K562 (cell line): ENCODE results near the gene ACBD4. TPM values are rescaled to one million over a fixed set of nuclear protein-coding genes. Genes with fewer than 3 reads are reported as not detected.
A peak's percentile ranks its signal among the peaks of the same experiment; 100 is the strongest.

Source experiments
- BCOR ChIP-seq: fragments of 450-650 bp; IDR thresholded peaks from 2 replicates; pipeline ENCODE4 v1.6.1; 2016
- CBFA2T2 ChIP-seq: fragments of 450-650 bp; conservative IDR thresholded peaks from 2 replicates; pipeline ENCODE4 v1.6.1; 2017; ENCODE audit warnings: mild to moderate bottlenecking
- CEBPG ChIP-seq, 3 experiments: fragments of 200-800 bp in 1 of 3; sonication (Bioruptor generic) in 1 of 3; sonication (generic) in 1 of 3; formaldehyde crosslinking in 1 of 3; IDR thresholded peaks in 2 of 3; conservative IDR thresholded peaks in 1 of 3; 2 replicates each; pipeline versions ENCODE4 v1.6.1 to v1.8.0; 2016 to 2022; ENCODE audit warnings: missing compliant biosample characterization in 2 of 3, missing genetic modification characterization in 2 of 3, mild to moderate bottlenecking in 1 of 3, missing genetic modification reagents in 1 of 3
- EHMT2 ChIP-seq: fragments of 450-650 bp; IDR thresholded peaks from 2 replicates; pipeline ENCODE4 v1.6.1; 2018; ENCODE audit warnings: antibody characterized with exemption
- GATAD2A ChIP-seq: fragments of 450-650 bp; IDR thresholded peaks from 2 replicates; pipeline ENCODE4 v1.6.1; 2017
- NCOA1 ChIP-seq: fragments of 450-650 bp; IDR thresholded peaks from 2 replicates; pipeline ENCODE4 v1.6.1; 2016; ENCODE audit warnings: low read depth
- NEUROD1 ChIP-seq: fragments of 150-350 bp; IDR thresholded peaks from 2 replicates; pipeline ENCODE4 v1.6.1; 2014; ENCODE audit warnings: borderline replicate concordance, low read length, low read depth; ENCODE audit not compliant: partially characterized antibody
- PML ChIP-seq: IDR thresholded peaks from 2 replicates; pipeline ENCODE4 v1.6.1; 2012; ENCODE audit warnings: low read length, inconsistent platforms
- RAD51 ChIP-seq: fragments of 450-650 bp; IDR thresholded peaks from 2 replicates; pipeline ENCODE4 v1.7.1; 2016; ENCODE audit warnings: low read depth, mild to moderate bottlenecking, borderline replicate concordance
- RBM25 ChIP-seq: fragments of 200-400 bp; formaldehyde crosslinking; IDR thresholded peaks from 2 replicates; pipeline ENCODE4 v1.6.1; 2018; ENCODE audit warnings: low read length, low read depth, moderate library complexity; ENCODE audit not compliant: severe bottlenecking
- RUNX1 ChIP-seq: sonication (generic); IDR thresholded peaks from 2 replicates; pipeline ENCODE4 v1.6.1; 2016; ENCODE audit warnings: antibody characterized with exemption, low read depth
- ZNF140 ChIP-seq: fragments of 250-450 bp; sonication (Bioruptor Pico); IDR thresholded peaks from 2 replicates; pipeline ENCODE4 v1.8.0; 2021; ENCODE audit warnings: moderate library complexity, mild to moderate bottlenecking, inconsistent platforms
- ZNF384 ChIP-seq: IDR thresholded peaks from 2 replicates; pipeline ENCODE4 v1.6.1; 2012; ENCODE audit warnings: low read depth, low read length, improper control_type of control experiment
- polyA plus RNA-seq, 8 experiments: library from polyadenylated mRNA; depleted of rRNA in 4 of 8; stranded (reverse) in 5 of 8; unstranded in 3 of 8; fragments of >200 nt; fragmentation: Nextera tagmentation in 2 of 8; fragmentation: Illumina TruSeq in 1 of 8; extraction: Ambion mirVana in 2 of 8; extraction: Trizol in 1 of 8; gene quantifications; 2 replicates each; pipeline versions ENCODE4 v1.2.1 to v1.2.3, GENCODE V29; 2011 to 2014; ENCODE audit warnings: inconsistent platforms in 1 of 8, missing spikeins in 1 of 8
- total RNA-seq, 7 experiments: library from RNA; depleted of rRNA in 6 of 7; stranded (reverse); fragments of >200 nt in 6 of 7; fragmentation: Illumina TruSeq in 2 of 7; extraction: Trizol in 2 of 7; gene quantifications; 2 replicates each; pipeline versions ENCODE4 v1.2.1 to v1.2.3, GENCODE V29; 2011 to 2021; ENCODE audit warnings: low replicate concordance in 1 of 7
- TF ChIP-seq, protein P1 (sequence below): IDR thresholded peaks from 2 replicates; pipeline ENCODE4 v1.6.1; 2011; ENCODE audit warnings: borderline replicate concordance, low read depth, mild to moderate bottlenecking, moderate library complexity, low read length; ENCODE audit not compliant: insufficient read depth, poor library complexity, severe bottlenecking
- TF ChIP-seq, protein P2 (sequence below), 2 experiments: IDR thresholded peaks; 2 replicates each; pipeline ENCODE4 v1.6.1; 2011; ENCODE audit warnings: borderline replicate concordance in 1 of 2, control low read depth in 1 of 2, low read depth in 1 of 2, low read length in 1 of 2, mild to moderate bottlenecking in 1 of 2, mixed read lengths in 1 of 2, moderate library complexity in 1 of 2; ENCODE audit not compliant: insufficient read depth in 1 of 2, insufficient read length in 1 of 2, poor library complexity in 1 of 2, severe bottlenecking in 1 of 2; ENCODE audit errors: extremely low read depth in 1 of 2
- TF ChIP-seq, protein P3 (sequence below): fragments of 450-650 bp; formaldehyde crosslinking; IDR thresholded peaks from 2 replicates; pipeline ENCODE4 v1.4.0; 2020; ENCODE audit warnings: mild to moderate bottlenecking, moderate library complexity

ACBD4 gene
- total and polyA plus RNA-seq, 9 of the 15 experiments (the other 6 are each of a cell fraction or from before 2014, with no cell fraction given), result 0.14 to 6.9 (median 4.6) TPM

DNA sequence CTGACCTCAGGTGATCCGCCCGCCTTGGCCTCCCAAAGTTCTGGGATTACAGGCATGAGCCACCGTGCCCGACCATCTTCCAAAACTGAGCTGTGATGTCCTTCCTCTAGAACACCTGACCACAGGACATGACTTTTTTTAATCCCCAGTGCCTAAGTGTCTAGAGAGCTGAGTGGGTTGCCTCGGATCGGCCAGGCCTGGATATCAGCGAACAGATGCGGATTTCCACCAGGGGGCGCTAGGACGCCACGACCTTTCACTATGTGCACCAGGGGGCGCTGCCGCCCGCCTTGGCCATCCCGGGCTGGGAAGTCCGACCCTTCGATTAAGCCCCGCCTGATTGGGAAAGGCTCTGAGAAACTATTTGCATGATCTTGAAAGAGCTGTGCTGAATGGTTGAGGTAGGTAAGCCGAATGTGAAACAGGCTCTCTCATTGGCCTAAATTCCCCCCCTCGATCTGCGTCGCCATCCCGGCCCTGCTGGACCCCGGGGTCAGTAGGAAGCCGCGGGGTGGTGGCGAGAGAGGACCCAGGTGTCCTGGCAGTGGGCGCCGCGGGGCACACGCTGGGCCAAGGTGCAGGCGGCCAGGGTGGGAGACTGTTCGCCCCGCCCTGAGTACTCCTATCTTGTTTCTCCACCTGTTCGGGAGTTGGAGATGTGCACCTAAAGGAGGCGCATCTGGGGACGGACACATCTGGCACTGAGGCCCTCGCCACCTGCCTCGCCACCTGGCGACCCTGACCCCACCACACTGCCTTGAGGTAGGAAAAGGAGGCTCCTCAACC, at the start of gene ACBD4 (continued):
- TF ChIP-seq ZNF140 (CRISPR knock-in tag) (no peak), RBM25 (peak; percentile 84), NEUROD1 (peak; percentile 42), ZNF384 (peak; percentile 58), RAD51 (0 out of 2 replicates have a peak, but pooled peaks have one; percentile 5), CBFA2T2 (peak; percentile 91), GATAD2A (peak; percentile 44; the same call in 1 of the 2 replicates), NCOA1 (no peak), CEBPG (CRISPR knock-in tag; IDR thresholded peaks at IDR 0.05) (peak; percentile 83), CEBPG (tag; conservative IDR thresholded peaks at IDR 0.05 in 1 of 2, IDR thresholded peaks at IDR 0.05 in 1 of 2) (peak in 1 of 2 experiments; percentile 63; a peak in 1 of 4 replicates), RUNX1 (no peak), BCOR (peak; percentile 66), PML (peak; percentile 54; the same call in 1 of the 2 replicates), EHMT2 (no peak)
- TF ChIP-seq, protein P1, sequence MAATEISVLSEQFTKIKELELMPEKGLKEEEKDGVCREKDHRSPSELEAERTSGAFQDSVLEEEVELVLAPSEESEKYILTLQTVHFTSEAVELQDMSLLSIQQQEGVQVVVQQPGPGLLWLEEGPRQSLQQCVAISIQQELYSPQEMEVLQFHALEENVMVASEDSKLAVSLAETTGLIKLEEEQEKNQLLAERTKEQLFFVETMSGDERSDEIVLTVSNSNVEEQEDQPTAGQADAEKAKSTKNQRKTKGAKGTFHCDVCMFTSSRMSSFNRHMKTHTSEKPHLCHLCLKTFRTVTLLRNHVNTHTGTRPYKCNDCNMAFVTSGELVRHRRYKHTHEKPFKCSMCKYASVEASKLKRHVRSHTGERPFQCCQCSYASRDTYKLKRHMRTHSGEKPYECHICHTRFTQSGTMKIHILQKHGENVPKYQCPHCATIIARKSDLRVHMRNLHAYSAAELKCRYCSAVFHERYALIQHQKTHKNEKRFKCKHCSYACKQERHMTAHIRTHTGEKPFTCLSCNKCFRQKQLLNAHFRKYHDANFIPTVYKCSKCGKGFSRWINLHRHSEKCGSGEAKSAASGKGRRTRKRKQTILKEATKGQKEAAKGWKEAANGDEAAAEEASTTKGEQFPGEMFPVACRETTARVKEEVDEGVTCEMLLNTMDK, result peak; percentile 86
- TF ChIP-seq, protein P2, sequence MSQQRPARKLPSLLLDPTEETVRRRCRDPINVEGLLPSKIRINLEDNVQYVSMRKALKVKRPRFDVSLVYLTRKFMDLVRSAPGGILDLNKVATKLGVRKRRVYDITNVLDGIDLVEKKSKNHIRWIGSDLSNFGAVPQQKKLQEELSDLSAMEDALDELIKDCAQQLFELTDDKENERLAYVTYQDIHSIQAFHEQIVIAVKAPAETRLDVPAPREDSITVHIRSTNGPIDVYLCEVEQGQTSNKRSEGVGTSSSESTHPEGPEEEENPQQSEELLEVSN (IDR thresholded peaks at IDR 0.05; ENCODE audit: borderline replicate concordance in 1 of 2, extremely low read depth in 1 of 2, insufficient read depth in 1 of 2, insufficient read length in 1 of 2, low read depth in 1 of 2, low read length in 1 of 2, poor library complexity in 1 of 2, severe bottlenecking in 1 of 2), result peak; percentile 75 to 78
- TF ChIP-seq, protein P3, sequence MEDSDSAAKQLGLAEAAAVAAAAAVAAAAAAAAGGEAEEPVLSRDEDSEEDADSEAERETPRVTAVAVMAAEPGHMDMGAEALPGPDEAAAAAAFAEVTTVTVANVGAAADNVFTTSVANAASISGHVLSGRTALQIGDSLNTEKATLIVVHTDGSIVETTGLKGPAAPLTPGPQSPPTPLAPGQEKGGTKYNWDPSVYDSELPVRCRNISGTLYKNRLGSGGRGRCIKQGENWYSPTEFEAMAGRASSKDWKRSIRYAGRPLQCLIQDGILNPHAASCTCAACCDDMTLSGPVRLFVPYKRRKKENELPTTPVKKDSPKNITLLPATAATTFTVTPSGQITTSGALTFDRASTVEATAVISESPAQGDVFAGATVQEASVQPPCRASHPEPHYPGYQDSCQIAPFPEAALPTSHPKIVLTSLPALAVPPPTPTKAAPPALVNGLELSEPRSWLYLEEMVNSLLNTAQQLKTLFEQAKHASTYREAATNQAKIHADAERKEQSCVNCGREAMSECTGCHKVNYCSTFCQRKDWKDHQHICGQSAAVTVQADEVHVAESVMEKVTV (CRISPR knock-in tag), result peak; percentile 100
